MM.1S (cell line): ENCODE results near the gene DACH1.

ENCODE experiments used
- EZH2 ChIP-seq: fragments of 300-600 bp; sonication (generic); optimal IDR thresholded peaks from 2 replicates; pipeline ENCODE3; 2017; ENCODE audit warnings: low read depth, mild to moderate bottlenecking, antibody characterized with exemption, low read length, mixed read lengths
- EZH2phosphoT487 ChIP-seq: fragments of 300-600 bp; sonication (generic); IDR thresholded peaks from 2 replicates; pipeline ENCODE4 v1.6.1; 2018; ENCODE audit warnings: antibody characterized with exemption, low read length
- TF ChIP-seq, protein P1 (sequence below): fragments of 300-600 bp; sonication (generic); IDR thresholded peaks from 2 replicates; pipeline ENCODE4 v1.5.1; 2016; ENCODE audit warnings: antibody characterized with exemption, low read length, mixed read lengths

DNA sequence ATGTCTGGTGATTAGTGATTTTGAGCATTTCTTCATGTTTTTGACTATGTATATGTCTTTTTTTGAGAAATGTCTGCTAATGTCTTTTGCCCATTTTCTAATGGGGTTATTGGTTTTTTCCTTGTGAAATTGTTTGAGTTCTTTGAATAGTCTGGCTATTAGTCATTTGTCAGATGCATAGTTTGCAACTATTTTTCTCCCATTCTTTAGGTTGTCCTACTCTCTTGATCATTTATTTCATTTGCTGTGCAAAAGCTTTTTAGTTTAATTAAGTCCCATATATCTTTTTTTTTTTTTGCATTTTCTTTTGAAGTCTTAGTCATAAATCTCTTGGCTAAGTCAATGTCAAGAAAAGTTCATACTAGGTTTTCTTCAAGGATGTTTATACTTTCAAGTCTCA lies 449.8 kb downstream of the DACH1 start:
- no peak for TF ChIP-seq EZH2
- TF ChIP-seq, protein P1, sequence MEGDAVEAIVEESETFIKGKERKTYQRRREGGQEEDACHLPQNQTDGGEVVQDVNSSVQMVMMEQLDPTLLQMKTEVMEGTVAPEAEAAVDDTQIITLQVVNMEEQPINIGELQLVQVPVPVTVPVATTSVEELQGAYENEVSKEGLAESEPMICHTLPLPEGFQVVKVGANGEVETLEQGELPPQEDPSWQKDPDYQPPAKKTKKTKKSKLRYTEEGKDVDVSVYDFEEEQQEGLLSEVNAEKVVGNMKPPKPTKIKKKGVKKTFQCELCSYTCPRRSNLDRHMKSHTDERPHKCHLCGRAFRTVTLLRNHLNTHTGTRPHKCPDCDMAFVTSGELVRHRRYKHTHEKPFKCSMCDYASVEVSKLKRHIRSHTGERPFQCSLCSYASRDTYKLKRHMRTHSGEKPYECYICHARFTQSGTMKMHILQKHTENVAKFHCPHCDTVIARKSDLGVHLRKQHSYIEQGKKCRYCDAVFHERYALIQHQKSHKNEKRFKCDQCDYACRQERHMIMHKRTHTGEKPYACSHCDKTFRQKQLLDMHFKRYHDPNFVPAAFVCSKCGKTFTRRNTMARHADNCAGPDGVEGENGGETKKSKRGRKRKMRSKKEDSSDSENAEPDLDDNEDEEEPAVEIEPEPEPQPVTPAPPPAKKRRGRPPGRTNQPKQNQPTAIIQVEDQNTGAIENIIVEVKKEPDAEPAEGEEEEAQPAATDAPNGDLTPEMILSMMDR, result no peak
- no peak for TF ChIP-seq EZH2phosphoT487
